Suppressor macrophage treated with lipopolysaccharide for 4 hours (primary cell): ENCODE results near the gene PSMD3.
"Not testable (repeated sequence)": the region's sequence is repeated elsewhere in the genome, so short reads cannot be mapped to it uniquely, and the experiment has no call there.

Experiments used
- DNase-seq: peaks from one replicate; pipeline ENCODE4 v3.0.0-alpha.2; 2020

PSMD3 gene

DNA sequence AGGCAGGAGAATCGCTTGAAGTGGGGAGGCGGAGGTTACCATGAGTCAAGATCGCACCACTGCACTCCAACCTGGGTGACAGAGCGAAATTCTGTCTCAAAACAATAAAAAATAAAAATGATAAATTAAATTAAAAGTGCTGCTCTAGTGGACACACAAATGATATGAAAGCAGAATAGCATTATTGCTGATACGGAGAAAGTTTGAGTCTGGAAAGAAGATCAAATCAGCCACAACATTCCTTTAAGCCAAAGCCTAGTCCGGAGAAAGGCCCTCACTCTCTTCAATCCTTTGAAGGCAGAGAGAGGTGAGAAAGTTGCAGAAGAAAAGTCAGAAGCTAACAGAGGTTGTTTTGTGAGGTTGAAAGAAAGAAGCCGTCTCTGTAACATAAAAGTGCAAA lies 19.6 kb downstream of the PSMD3 start:
- DNase-seq: no peak

DNA sequence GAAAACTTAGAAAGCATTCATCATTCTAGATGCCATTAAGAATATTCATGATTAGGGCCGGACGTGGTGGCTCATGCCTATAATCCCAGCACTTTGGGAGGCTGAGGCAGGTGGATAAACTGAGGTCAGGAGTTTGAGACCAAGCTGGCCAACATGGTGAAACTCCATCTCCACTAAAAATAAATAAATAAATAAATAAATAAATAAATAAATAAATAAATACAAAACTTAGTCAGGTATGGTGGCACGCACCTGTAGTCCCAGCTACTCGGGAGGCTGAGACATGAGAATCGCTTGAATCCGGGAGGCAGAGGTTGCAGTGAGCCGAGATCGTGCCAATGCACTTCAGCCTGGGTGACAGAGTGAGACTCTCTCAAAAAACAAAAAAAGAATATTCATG lies 20.7 kb downstream of the PSMD3 start:
- not testable (repeated sequence) for DNase-seq

DNA sequence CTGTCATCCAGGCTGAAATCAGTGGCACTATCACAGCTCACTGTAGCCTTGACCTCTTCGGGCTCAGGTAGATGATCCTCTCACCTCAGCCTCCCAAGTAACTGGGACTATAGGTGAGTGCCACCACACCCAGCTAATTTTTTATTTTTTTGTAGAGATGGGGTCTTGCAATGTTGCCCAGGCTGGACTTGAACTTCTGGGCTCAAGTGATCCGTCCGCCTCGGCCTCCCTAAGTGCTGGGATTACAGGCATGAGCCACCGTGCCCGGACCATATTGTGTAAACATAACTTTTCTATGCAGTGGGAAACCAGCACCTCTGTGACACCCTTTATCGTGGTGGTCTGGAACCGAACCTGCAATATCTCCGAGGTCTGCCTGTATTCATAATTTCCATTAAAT lies 23.5 kb downstream of the PSMD3 start:
- no peak for DNase-seq

DNA sequence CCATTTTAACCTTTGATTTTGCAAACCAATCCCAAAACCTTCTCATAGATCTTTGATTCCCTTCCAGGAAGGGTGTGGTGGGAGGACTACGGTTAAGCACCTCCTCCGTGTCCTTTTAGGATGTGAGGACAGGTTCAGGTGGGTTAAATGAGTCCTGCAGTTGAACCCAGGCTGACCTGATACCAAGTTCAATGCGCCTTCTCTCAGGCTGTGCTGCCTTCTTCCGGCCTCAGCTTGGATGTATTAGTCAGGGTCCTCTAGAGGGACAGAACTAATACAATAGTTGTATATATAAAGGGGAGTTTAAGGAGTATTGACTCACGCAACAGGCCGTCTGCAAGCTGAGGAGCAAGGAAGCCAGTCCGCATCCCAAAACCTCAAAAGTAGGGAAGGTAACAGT lies 24.1 kb downstream of the PSMD3 start:
- no peak for DNase-seq

DNA sequence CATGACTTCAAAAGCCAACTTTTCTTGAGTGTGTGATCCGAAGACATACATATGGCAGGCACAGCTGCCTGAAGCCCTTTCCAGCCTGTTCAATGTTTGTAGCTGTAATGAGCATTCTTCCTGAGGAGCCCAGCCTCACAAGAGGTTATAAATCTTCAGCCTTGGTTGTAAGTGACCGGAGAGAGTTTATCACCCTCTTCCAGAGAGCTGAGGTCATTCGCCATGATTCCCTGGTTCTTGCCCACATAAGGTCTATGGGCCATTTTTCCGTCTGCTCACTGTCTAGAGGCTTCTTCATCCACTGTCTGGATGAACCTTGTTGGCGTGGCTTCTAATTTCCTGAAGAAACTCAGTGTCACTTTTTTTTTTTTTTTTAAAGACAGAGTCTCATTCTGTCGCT lies 24.9 kb downstream of the PSMD3 start:
- no peak for DNase-seq

DNA sequence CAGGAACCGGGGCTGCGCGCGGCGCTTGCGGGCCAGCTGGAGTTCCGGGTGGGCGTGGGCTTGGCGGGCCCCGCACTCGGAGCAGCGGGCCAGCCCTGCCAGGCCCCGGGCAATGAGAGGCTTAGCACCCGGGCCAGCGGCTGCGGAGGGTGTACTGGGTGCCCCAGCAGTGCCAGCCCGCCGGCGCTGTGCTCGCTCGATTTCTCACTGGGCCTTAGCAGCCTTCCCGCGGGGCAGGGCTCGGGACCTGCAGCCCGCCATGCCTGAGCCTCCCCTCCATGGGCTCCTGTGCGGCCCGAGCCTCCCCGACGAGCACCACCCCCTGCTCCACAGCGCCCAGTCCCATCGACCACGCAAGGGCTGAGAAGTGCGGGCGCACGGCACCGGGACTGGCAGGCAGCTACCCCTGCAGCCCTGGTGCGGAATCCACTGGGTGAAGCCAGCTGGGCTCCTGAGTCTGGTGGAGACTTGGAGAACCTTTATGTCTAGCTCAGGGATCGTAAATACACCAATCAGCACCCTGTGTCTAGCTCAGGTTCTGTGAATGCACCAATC lies 30.4 kb downstream of the PSMD3 start:
- DNase-seq: not testable (repeated sequence)

DNA sequence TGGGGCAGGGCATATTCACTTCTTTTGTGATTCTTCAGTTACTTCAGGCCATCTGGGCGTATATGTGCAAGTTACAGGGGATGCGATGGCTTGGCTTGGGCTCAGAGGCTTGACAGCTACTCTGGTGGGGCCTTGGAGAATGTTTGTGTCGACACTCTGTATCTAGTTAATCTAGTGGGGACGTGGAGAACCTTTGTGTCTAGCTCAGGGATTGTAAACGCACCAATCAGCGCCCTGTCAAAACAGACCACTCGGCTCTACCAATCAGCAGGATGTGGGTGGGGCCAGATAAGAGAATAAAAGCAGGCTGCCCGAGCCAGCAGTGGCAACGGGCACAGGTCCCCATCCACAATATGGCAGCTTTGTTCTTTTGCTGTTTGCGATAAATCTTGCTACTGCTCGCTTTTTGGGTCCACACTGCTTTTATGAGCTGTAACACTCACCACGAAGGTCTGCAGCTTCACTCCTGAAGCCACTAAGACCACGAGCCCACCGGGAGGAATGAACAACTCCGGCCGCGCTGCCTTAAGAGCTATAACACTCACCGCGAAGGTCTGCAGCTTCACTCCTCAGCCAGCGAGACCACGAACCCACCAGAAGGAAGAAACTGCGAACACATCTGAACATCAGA lies 31.5 kb downstream of the PSMD3 start:
- not testable (repeated sequence) for DNase-seq

DNA sequence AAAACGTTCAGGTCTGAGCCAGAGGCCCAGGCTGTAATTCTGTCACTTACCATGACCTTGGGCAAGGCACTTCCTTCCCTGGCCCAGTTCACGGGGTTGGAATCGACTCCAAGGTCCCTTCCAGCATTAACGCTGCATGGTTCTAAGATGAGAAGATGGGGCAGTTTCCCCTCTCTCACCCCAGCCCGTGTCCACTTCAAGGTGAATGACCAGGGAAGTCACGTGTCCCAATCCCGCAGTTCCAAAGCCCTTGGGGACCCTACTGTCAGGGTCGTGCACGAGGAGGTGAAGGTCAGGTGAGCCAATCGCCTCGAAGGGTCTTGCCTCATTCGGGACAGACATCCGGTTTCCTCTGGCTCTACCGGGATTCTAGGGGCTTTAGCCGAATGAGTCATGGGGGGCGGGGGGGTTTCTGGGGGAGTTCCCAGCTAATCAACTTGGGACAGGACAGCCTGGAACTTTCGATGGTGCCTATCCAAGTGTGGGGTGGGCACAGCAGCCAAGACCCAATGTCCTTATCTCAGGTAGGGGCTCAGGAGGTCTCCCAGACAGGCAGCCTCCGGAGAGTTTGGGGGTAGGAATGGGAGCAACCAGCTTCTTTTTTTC lies 33.9 kb downstream of the PSMD3 start:
- peak; percentile 21 for DNase-seq

DNA sequence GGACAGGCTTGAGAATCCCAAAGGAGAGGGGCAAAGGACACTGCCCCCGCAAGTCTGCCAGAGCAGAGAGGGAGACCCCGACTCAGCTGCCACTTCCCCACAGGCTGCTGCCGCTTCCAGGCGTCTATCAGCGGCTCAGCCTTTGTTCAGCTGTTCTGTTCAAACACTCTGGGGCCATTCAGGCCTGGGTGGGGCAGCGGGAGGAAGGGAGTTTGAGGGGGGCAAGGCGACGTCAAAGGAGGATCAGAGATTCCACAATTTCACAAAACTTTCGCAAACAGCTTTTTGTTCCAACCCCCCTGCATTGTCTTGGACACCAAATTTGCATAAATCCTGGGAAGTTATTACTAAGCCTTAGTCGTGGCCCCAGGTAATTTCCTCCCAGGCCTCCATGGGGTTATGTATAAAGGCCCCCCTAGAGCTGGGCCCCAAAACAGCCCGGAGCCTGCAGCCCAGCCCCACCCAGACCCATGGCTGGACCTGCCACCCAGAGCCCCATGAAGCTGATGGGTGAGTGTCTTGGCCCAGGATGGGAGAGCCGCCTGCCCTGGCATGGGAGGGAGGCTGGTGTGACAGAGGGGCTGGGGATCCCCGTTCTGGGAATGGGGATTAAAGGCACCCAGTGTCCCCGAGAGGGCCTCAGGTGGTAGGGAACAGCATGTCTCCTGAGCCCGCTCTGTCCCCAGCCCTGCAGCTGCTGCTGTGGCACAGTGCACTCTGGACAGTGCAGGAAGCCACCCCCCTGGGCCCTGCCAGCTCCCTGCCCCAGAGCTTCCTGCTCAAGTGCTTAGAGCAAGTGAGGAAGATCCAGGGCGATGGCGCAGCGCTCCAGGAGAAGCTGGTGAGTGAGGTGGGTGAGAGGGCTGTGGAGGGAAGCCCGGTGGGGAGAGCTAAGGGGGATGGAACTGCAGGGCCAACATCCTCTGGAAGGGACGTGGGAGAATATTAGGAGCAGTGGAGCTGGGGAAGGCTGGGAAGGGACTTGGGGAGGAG lies 34.7 kb downstream of the PSMD3 start, which contains the start of gene CSF3:
TSS of gene CSF3 (plus strand) at position 436 of the 993 bp plus-strand sequence. CDS start at position 471, 35 bp downstream.
- peak; percentile 62 for DNase-seq

DNA sequence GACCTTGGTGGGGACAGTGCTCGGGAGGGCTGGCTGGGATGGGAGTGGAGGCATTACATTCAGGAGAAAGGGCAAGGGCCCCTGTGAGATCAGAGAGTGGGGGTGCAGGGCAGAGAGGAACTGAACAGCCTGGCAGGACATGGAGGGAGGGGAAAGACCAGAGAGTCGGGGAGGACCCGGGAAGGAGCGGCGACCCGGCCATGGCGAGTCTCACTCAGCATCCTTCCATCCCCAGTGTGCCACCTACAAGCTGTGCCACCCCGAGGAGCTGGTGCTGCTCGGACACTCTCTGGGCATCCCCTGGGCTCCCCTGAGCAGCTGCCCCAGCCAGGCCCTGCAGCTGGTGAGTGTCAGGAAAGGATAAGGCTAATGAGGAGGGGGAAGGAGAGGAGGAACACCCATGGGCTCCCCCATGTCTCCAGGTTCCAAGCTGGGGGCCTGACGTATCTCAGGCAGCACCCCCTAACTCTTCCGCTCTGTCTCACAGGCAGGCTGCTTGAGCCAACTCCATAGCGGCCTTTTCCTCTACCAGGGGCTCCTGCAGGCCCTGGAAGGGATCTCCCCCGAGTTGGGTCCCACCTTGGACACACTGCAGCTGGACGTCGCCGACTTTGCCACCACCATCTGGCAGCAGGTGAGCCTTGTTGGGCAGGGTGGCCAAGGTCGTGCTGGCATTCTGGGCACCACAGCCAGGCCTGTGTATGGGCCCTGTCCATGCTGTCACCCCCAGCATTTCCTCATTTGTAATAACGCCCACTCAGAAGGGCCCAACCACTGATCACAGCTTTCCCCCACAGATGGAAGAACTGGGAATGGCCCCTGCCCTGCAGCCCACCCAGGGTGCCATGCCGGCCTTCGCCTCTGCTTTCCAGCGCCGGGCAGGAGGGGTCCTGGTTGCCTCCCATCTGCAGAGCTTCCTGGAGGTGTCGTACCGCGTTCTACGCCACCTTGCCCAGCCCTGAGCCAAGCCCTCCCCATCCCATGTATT lies 35.7 kb downstream of the PSMD3 start:
- DNase-seq: no peak

DNA sequence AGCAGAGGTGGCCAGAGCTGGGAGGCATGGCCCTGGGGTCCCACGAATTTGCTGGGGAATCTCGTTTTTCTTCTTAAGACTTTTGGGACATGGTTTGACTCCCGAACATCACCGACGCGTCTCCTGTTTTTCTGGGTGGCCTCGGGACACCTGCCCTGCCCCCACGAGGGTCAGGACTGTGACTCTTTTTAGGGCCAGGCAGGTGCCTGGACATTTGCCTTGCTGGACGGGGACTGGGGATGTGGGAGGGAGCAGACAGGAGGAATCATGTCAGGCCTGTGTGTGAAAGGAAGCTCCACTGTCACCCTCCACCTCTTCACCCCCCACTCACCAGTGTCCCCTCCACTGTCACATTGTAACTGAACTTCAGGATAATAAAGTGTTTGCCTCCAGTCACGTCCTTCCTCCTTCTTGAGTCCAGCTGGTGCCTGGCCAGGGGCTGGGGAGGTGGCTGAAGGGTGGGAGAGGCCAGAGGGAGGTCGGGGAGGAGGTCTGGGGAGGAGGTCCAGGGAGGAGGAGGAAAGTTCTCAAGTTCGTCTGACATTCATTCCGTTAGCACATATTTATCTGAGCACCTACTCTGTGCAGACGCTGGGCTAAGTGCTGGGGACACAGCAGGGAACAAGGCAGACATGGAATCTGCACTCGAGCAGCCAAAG lies 36.9 kb downstream of the PSMD3 start:
- DNase-seq: no peak

DNA sequence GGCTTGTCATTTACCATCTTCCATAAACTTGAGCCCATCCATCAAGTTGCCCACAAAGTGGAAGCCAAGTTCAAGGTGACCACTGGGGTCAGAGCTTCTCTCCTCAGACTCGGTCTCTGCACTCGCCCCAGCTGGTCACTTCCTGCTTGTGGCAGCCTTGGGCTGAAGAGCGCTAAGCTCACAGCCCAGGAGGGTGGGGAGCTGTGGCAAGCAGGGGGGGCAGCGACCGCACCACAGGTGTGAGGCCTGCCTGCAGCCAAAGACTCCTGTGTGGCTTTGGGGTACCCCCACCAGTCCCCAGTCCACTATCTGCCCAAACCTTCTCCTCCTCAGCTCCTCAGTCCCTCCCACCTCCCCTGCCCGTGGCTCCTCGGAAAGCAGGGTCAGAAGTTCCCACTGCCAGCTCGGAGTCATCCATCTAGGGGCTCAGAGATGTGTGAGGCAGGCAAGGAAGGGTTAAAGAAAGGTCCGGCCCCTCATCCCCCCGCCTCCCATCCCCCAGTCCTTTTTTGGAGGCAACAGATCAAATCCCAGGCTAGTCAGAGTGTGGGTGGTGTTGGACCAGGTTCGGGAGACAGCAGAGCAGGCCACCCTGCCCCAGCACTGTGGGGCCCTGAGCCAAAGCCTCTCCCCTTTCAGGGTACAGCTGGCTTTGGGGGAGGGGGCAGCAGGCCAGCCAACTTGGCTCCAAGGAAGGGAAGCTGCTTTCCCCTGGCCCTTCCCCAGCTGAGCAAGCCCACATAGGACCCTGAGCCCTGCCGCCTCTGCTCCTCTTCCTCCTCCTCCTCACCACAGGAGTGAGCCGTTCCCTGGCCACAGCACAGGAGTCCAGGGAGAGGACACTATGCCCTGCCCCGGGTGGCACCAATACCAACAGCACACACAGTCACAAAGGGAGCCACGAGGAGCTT lies 37.9 kb downstream of the PSMD3 start:
- no peak for DNase-seq

DNA sequence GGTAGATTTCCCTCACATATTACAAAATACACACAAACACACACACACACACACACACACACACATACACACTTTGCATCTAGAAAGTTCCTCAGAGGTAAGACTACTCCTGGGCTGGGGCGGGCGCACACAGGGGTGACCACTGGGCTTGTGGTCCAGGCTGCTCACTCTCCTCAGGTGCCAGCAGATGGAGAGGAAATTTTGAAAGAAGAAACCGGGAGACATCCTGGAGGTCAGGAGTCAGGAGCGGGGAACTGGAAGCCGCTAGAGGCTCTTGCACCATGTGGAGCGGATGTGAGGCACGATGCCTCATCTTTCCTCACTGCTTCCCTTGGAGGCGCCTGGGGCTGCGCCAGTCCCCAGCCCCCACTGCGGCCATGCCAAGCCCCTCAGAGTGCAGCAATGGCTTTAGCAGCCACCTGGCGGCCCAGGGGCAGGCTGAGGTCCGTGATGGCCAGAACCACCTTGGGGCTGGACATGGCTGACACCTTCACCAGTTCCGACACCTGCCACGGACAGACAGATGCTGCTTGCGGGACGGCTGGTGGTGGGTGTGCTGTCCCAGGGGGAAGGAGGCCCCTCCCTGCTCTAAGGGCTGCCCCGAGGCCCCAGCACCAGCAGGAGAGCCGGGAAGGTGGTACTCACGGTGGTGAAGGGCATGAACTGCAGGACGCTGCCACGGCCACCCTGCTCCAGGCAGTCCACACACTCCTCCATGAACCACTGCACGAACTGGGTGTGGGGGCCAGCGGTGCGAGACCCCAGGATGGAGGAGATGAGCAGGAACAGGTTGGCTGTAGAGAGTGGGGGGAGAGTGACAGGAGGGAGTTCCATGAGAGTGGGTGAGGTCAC lies 38.8 kb downstream of the PSMD3 start:
- DNase-seq: no peak

DNA sequence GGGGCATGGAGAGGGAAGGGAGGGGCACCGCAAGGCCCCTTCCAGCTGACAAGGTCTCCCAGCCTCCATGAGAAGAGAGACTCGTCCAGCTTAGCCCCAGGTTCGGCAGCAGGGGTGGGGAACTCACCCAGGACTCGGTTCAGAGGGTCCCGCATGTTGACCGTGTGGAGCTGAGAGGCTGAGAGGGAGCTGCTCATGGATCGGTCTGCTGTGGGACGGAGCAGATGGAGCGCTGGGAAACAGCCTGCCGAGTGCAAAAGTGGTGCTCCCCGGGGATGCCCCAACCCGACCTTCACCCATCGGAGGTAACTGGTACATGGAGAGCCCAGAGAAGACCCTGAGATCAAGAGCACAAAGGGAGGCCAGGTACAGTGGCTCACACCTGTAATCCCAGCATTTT lies 39.5 kb downstream of the PSMD3 start:
- DNase-seq: no peak

DNA sequence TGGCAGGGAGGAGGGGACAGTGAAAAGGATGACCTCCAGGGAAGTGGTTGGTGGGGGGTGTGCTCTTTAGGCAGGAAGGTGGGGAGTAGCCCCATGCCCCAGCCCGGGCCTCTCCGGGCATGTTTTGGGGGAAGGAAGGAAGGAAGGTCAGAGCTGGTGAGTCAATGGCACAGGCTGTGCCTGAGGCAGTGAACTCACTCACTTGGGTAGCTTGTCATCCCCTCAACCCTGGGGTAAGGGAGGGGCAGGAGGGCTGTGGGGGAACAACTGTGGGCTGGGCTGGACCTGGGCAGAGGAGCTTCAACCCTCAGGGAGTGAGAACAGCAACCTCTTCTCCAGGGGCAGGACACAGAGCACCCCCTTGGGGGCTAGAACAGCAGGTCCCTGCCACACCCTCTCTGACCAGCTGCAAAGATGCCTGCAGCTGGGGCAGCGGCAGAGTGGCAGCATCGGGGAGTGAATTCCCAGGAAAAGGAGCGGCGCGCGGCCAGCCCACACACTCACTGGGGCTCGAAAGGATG lies 40.9 kb downstream of the PSMD3 start:
- no peak for DNase-seq

DNA sequence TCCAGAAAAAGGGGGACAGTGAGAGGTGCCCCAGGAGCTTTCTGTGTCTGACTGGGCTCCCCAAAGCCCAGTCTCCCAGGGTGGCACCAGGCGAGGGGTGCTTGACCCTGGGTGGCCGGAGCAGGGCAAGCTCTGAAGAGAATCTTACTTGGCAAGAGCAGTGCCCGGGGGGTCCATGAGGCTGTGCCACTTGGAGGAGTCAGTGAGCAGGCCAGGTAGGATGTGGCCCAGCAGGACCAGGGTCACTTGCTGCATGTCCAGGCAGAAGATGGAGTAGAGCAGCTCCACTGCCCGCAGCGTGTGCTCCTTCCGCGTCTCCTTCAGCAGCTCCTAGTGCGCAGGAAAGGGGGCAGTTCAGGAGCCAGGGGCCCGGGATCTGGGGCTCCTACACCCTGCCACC lies 41.9 kb downstream of the PSMD3 start:
- no peak for DNase-seq

DNA sequence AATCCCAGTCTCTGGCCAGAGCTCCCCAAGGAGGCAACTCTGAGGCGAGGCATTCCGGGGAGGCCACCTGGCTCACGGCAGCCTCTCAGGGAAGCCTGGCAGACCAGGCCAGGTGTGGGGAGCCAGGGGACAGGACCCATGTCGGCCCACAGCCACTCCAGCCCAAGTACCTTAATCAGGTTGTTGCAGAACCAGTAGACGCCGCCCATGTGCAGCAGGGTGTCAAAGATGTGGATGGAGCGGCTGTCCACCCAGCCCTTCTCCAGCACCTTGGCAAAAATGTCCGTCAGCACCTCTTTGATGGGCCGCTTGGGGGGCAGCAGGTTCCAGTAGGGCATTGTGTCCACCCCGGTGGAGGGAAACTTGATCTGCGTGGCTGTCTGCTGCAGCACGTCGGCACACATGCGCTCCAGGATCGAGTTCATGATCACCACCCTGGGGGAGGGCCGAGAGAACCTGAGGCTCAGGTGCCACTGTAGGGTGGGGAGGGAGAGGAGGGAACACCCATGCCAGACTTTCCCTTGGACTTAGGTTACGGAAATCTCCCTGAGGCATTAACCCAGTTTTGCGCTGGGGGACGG lies 42.4 kb downstream of the PSMD3 start:
- no peak for DNase-seq

DNA sequence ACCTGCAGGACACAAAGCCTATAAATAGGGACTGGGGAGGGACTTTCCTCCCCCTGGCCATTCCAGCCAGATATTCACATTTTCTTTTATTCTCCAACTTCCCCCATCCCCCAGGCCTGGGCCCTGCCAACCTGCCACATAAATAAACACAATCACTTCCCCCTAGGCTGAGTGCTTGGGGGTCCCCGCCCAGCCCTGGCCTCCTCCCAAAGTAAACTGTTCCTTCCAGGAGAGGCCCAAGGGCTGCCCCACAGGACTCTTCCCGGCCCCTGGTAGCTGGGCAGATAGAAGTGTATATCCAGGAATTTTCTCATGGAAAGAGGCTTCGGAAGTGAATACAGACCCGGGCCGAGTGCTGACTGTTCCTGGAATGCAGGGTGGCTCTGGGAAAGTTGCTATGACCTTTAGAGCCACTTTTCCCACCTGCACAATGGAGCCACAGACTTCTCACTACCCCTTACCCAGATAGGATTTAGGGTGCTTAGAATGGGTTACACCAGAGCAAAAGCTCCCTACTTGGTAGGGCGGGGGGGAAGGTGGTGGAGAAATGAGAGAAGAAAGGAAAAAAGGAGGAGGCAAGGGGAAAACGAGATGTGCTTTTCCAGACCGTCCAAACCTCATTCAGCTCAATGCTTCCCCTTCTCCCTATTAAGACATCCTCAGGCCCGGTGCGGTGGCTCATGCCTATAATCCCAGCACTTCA lies 43.1 kb downstream of the PSMD3 start:
- DNase-seq: no peak
